Calu3 (cell line): ENCODE measurements around the gene SLC1A5. TPM values are rescaled to one million over a fixed set of nuclear protein-coding genes. Genes with fewer than 3 reads are reported as not detected.
A peak's percentile ranks its signal among the peaks of the same experiment; 100 is the strongest.
"Not testable (repeated sequence)": the region's sequence is repeated elsewhere in the genome, so short reads cannot be mapped to it uniquely, and the experiment has no call there.

Experiments
- BruUV-seq: library from RNA; stranded (reverse); fragments of 400-500 nt; replicated peaks from 2 replicates; lab custom pipeline; 2021; lab: Mats Ljungman, UMichigan
- CTCF ChIA-PET: fragments of 300-600 bp; sonication (Branson Sonifier 250); formaldehyde crosslinking; loops from one replicate; lab custom pipeline; 2022; ENCODE audit warnings: antibody characterized with exemption; lab: Charles Lee
- DNase-seq: peaks from one replicate; pipeline ENCODE4 v3.0.0; 2022
- H3K27ac Mint-ChIP-seq: one replicate; pipeline ENCODE4 v1.8.0; 2022; ENCODE audit warnings: mixed read lengths; ENCODE audit not compliant: unreplicated experiment
- H3K27me3 Mint-ChIP-seq: one replicate; pipeline ENCODE4 v1.8.0; 2022; ENCODE audit warnings: mixed read lengths; ENCODE audit not compliant: unreplicated experiment
- H3K36me3 Mint-ChIP-seq: one replicate; pipeline ENCODE4 v1.8.0; 2022; ENCODE audit warnings: mild to moderate bottlenecking, moderate library complexity, mixed read lengths; ENCODE audit not compliant: insufficient read depth, unreplicated experiment
- H3K4me1 Mint-ChIP-seq: one replicate; pipeline ENCODE4 v1.8.0; 2022; ENCODE audit warnings: mild to moderate bottlenecking, low read depth, mixed read lengths; ENCODE audit not compliant: unreplicated experiment
- H3K4me3 Mint-ChIP-seq: one replicate; pipeline ENCODE4 v1.8.0; 2022; ENCODE audit warnings: mild to moderate bottlenecking, low read depth, moderate library complexity, mixed read lengths; ENCODE audit not compliant: unreplicated experiment
- H3K9me3 Mint-ChIP-seq: one replicate; pipeline ENCODE4 v1.8.0; 2022; ENCODE audit warnings: low read depth, mixed read lengths; ENCODE audit not compliant: unreplicated experiment
- intact Hi-C: fragments of 100-400 bp; cut with micrococcal nuclease; formaldehyde crosslinking; loops from one replicate; pipeline ENCODE4 v1.10.0; 2022; ENCODE audit not compliant: unreplicated experiment
- total RNA-seq: library from RNA; stranded (reverse); gene quantifications from 2 replicates; pipeline ENCODE4 v1.2.3, GENCODE V29; 2022
- TF ChIP-seq, protein P1 (sequence below): fragments of 200-600 bp; IDR thresholded peaks from one replicate; pipeline ENCODE4 v1.8.0; 2022; ENCODE audit warnings: antibody characterized with exemption; ENCODE audit not compliant: unreplicated experiment

The SLC1A5 gene
- total RNA-seq, 1 experiment from 2014 or later: 250 TPM

GRCh38 chr19:46782355-46783019 is 5.9 kb downstream of the SLC1A5 start:
- Mint-ChIP-seq H3K36me3 (peaks cover 96% of the 10 kb centered on the region), H3K27ac (peak overlapping the region; percentile 83), H3K9me3 (no peaks in the 10 kb centered on the region), H3K27me3 (no peaks in the 10 kb centered on the region), H3K4me1 (peaks cover 49% of the 10 kb centered on the region), H3K4me3 (peak overlapping the region; percentile 82)
- CTCF ChIA-PET: interaction anchor here (0.6 to 0.7 kb wide), 2 partner anchors 68 to 838 kb away, joined by 4 read pairs; no protein-coding TSS in a partner anchor
- DNase-seq: no peak
- TF ChIP-seq, protein P1, sequence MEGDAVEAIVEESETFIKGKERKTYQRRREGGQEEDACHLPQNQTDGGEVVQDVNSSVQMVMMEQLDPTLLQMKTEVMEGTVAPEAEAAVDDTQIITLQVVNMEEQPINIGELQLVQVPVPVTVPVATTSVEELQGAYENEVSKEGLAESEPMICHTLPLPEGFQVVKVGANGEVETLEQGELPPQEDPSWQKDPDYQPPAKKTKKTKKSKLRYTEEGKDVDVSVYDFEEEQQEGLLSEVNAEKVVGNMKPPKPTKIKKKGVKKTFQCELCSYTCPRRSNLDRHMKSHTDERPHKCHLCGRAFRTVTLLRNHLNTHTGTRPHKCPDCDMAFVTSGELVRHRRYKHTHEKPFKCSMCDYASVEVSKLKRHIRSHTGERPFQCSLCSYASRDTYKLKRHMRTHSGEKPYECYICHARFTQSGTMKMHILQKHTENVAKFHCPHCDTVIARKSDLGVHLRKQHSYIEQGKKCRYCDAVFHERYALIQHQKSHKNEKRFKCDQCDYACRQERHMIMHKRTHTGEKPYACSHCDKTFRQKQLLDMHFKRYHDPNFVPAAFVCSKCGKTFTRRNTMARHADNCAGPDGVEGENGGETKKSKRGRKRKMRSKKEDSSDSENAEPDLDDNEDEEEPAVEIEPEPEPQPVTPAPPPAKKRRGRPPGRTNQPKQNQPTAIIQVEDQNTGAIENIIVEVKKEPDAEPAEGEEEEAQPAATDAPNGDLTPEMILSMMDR: no peak
- intact Hi-C loops: no loop called here
- no TSS peak for BruUV-seq

GRCh38 chr19:46777956-46778645 is 10.3 kb downstream of the SLC1A5 start:
- BruUV-seq, H3K9me3 Mint-ChIP-seq, H3K4me3 Mint-ChIP-seq, DNase-seq, H3K27ac Mint-ChIP-seq, intact Hi-C loops, H3K27me3 Mint-ChIP-seq: not testable (repeated sequence)
- H3K36me3 Mint-ChIP-seq: peaks cover 93% of the 10 kb centered on the region
- CTCF ChIA-PET: interaction anchor here (0.6 to 0.7 kb wide), 2 partner anchors 8 to 1789 kb away, joined by 4 to 10 read pairs; no protein-coding TSS in a partner anchor
- peaks cover 22% of the 10 kb centered on the region for H3K4me1 Mint-ChIP-seq

DNA sequence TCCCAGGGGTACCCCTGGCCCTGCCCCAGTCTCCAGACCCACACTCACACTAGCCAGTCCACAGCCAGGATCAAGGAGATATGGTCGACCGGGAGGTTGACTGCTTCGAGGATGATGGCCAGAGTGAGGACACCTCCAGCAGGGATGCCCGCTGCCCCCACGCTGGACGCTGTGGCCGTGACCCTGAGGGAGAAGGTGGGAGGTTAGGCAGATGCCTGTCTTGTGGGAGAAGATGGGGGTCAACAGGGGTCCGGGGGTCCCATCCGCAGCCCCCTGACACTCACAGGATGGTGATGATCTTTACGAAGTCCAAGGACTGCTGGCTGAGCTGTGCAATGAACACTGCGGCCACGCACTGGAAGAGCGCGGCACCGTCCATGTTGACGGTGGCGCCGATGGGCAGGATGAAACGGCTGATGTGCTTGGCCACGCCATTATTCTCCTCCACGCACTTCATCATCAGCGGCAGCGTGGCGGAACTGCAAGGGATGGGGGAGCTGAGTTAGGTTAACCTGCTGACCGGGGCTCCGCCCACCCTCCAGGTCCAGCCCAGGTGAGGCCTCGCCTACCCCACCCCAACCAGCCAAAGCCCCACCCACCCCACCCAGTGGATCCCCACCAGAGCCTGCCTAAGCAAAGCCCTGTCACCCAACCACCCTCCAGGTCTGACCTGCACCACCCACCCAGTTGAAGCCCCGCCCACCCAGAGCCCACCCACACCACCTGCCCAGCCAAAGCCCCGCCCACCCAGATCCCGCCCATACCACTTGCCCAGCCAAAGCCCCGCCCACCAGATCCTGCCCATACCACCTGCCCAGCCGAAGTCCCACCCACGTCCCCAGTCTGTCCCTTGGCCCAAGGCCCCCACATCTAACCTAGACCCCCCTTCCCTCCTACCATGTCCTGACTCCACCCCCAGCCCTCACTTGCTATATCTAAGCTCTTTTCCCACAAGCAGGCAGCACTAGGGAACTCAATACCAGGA is 11.2 kb downstream of the SLC1A5 start:
- H3K9me3 Mint-ChIP-seq: no peaks in the 10 kb centered on the region
- TF ChIP-seq, protein P1: no peak
- DNase-seq: peak; percentile 38
- H3K27ac Mint-ChIP-seq: peak overlapping the region; percentile 13
- no peak overlapping the region for H3K4me3 Mint-ChIP-seq
- peaks cover 22% of the 10 kb centered on the region for H3K4me1 Mint-ChIP-seq
- BruUV-seq: no TSS peak
- H3K27me3 Mint-ChIP-seq: no peaks in the 10 kb centered on the region
- intact Hi-C loops: no loop called here
- CTCF ChIA-PET: interaction anchor here (0.6 kb wide), 1 partner anchor 9 kb away, joined by 4 read pairs; no protein-coding TSS in a partner anchor
- H3K36me3 Mint-ChIP-seq: peaks cover 89% of the 10 kb centered on the region

- Mint-ChIP-seq H3K27me3 (no peaks in the 10 kb centered on the region), H3K4me1 (peaks cover 20% of the 10 kb centered on the region), H3K9me3 (no peaks in the 10 kb centered on the region), H3K4me3 (no peak overlapping the region), H3K36me3 (peaks cover 87% of the 10 kb centered on the region), H3K27ac (no peak overlapping the region)
- CTCF ChIA-PET: no interaction called here
- intact Hi-C loops: no loop called here
- DNase-seq: no peak
- no TSS peak for BruUV-seq
- TF ChIP-seq, protein P1: no peak
Measured at GRCh38 chr19:46775642-46776258, 12.6 kb downstream of the SLC1A5 start.
